C4-2B (cell line): ENCODE measurements around the gene APCS.

Source experiments
- H3K27ac ChIP-seq: fragments of 450-650 bp; 2 replicates; pipeline ENCODE4 v1.5.1; 2017
- CTCF ChIP-seq: fragments of 450-650 bp; conservative IDR thresholded peaks from 2 replicates; pipeline ENCODE4 v1.5.1; 2017; ENCODE audit warnings: mild to moderate bottlenecking
- ZFX ChIP-seq: fragments of 450-650 bp; IDR thresholded peaks from 2 replicates; pipeline ENCODE4 v1.6.1; 2017

APCS gene

GRCh38 chr1:159562680-159563079 is 24.9 kb upstream of the APCS start:
- TF ChIP-seq CTCF (no peak), ZFX (no peak)

GRCh38 chr1:159577446-159577845 is 10.2 kb upstream of the APCS start:
- TF ChIP-seq CTCF (no peak), ZFX (no peak)
- no peak overlapping the region for H3K27ac ChIP-seq

More at GRCh38 chr1:159562680-159563079, 24.9 kb upstream of the APCS start:
- no peak overlapping the region for H3K27ac ChIP-seq

GRCh38 chr1:159580340-159580739 is 7.3 kb upstream of the APCS start:
- TF ChIP-seq CTCF: no peak
- TF ChIP-seq ZFX: no peak
- H3K27ac ChIP-seq: no peak overlapping the region

- no peak for TF ChIP-seq ZFX
- no peak for TF ChIP-seq CTCF
- no peak overlapping the region for H3K27ac ChIP-seq
Observed at GRCh38 chr1:159581422-159581821, 6.2 kb upstream of the APCS start.

- no peak for TF ChIP-seq CTCF
- TF ChIP-seq ZFX: no peak
- no peak overlapping the region for H3K27ac ChIP-seq
Observed at GRCh38 chr1:159584536-159584935, 3.1 kb upstream of the APCS start.

GRCh38 chr1:159591981-159592380 is 4.4 kb downstream of the APCS start:
- TF ChIP-seq ZFX: no peak
- TF ChIP-seq CTCF: no peak

GRCh38 chr1:159594625-159595405 is 7.2 kb downstream of the APCS start:
- TF ChIP-seq CTCF: no peak
- TF ChIP-seq ZFX: no peak
- no peak overlapping the region for H3K27ac ChIP-seq

More at GRCh38 chr1:159591981-159592380, 4.4 kb downstream of the APCS start:
- H3K27ac ChIP-seq: no peak overlapping the region
